Measurements from ENCODE around the gene ST7.
"Not testable (repeated sequence)": the region's sequence is repeated elsewhere in the genome, so short reads cannot be mapped to it uniquely, and the experiment has no call there.

ST7 gene

GRCh38 chr7:117030346-117030745 is 77.0 kb downstream of the ST7 start:
- H3K4me3 ChIP-seq (ENCODE audit: low read length); H3K27ac ChIP-seq (ENCODE audit: low read length); H3K27me3 ChIP-seq (ENCODE audit: control insufficient read depth, insufficient read depth, low read length); DNase-seq (ENCODE audit: low read depth, low spot score); H3K9me3 ChIP-seq (ENCODE audit: control insufficient read depth, insufficient read depth, low read length); H3K4me1 ChIP-seq (ENCODE audit: control insufficient read depth, insufficient read depth, low read length); H3K36me3 ChIP-seq (ENCODE audit: control insufficient read depth, insufficient read depth, low read length): not testable (repeated sequence)
- no CpG with 5 or more reads among the region's 1 CpG for WGBS (ENCODE audit: insufficient coverage, insufficient read length)

GRCh38 chr7:117030793-117031192 is 77.5 kb downstream of the ST7 start:
- not testable (repeated sequence) for H3K27ac ChIP-seq (ENCODE audit: low read length); H3K4me1 ChIP-seq (ENCODE audit: control insufficient read depth, insufficient read depth, low read length); H3K4me3 ChIP-seq (ENCODE audit: low read length); H3K9me3 ChIP-seq (ENCODE audit: control insufficient read depth, insufficient read depth, low read length); H3K27me3 ChIP-seq (ENCODE audit: control insufficient read depth, insufficient read depth, low read length); H3K36me3 ChIP-seq (ENCODE audit: control insufficient read depth, insufficient read depth, low read length); DNase-seq (ENCODE audit: low read depth, low spot score)
- no CpG with 5 or more reads among the region's 1 CpG for whole genome bisulfite sequencing (ENCODE audit: insufficient coverage, insufficient read length)

GRCh38 chr7:117032810-117033209 is 79.5 kb downstream of the ST7 start:
- WGBS (ENCODE audit: insufficient coverage, insufficient read length) = no CpG with 5 or more reads among the region's 1 CpG
- Histone ChIP-seq H3K4me3 (ENCODE audit: low read length) (no peak overlapping the region), H3K9me3 (ENCODE audit: control insufficient read depth, insufficient read depth, low read length) (no peaks in the 10 kb centered on the region), H3K4me1 (ENCODE audit: control insufficient read depth, insufficient read depth, low read length) (no peaks in the 10 kb centered on the region), H3K27me3 (ENCODE audit: control insufficient read depth, insufficient read depth, low read length) (no peaks in the 10 kb centered on the region), H3K36me3 (ENCODE audit: control insufficient read depth, insufficient read depth, low read length) (no peaks in the 10 kb centered on the region), H3K27ac (ENCODE audit: low read length) (no peak overlapping the region)
- no peak for DNase-seq (ENCODE audit: low read depth, low spot score)

- no peak overlapping the region for H3K4me3 ChIP-seq (ENCODE audit: low read length)
- DNase-seq (ENCODE audit: low read depth, low spot score) = no peak
- H3K9me3 ChIP-seq (ENCODE audit: control insufficient read depth, insufficient read depth, low read length) = no peaks in the 10 kb centered on the region
- no peaks in the 10 kb centered on the region for H3K4me1 ChIP-seq (ENCODE audit: control insufficient read depth, insufficient read depth, low read length)
- H3K27ac ChIP-seq (ENCODE audit: low read length) = no peak overlapping the region
- no peaks in the 10 kb centered on the region for H3K27me3 ChIP-seq (ENCODE audit: control insufficient read depth, insufficient read depth, low read length)
- no CpG with 5 or more reads among the region's 3 CpGs for WGBS (ENCODE audit: insufficient coverage, insufficient read length)
- no peaks in the 10 kb centered on the region for H3K36me3 ChIP-seq (ENCODE audit: control insufficient read depth, insufficient read depth, low read length)
Observed at GRCh38 chr7:117034851-117035464, 81.7 kb downstream of the ST7 start.

GRCh38 chr7:117035465-117035862 is 82.2 kb downstream of the ST7 start:
- Histone ChIP-seq H3K4me3 (ENCODE audit: low read length) (no peak overlapping the region), H3K9me3 (ENCODE audit: control insufficient read depth, insufficient read depth, low read length) (no peaks in the 10 kb centered on the region), H3K36me3 (ENCODE audit: control insufficient read depth, insufficient read depth, low read length) (no peaks in the 10 kb centered on the region), H3K27ac (ENCODE audit: low read length) (no peak overlapping the region), H3K4me1 (ENCODE audit: control insufficient read depth, insufficient read depth, low read length) (no peaks in the 10 kb centered on the region), H3K27me3 (ENCODE audit: control insufficient read depth, insufficient read depth, low read length) (no peaks in the 10 kb centered on the region)
- DNase-seq (ENCODE audit: low read depth, low spot score) = no peak
- WGBS (ENCODE audit: insufficient coverage, insufficient read length) = no CpG with 5 or more reads among the region's 1 CpG

GRCh38 chr7:117036053-117036669 is 82.9 kb downstream of the ST7 start:
- WGBS (ENCODE audit: insufficient coverage, insufficient read length) = 100% methylated on average over 1 of the region's 4 CpGs

GRCh38 chr7:117036836-117037235 is 83.5 kb downstream of the ST7 start:
- Histone ChIP-seq H3K36me3 (ENCODE audit: control insufficient read depth, insufficient read depth, low read length) (no peaks in the 10 kb centered on the region), H3K27ac (ENCODE audit: low read length) (no peak overlapping the region), H3K4me3 (ENCODE audit: low read length) (no peak overlapping the region), H3K27me3 (ENCODE audit: control insufficient read depth, insufficient read depth, low read length) (no peaks in the 10 kb centered on the region), H3K9me3 (ENCODE audit: control insufficient read depth, insufficient read depth, low read length) (no peaks in the 10 kb centered on the region), H3K4me1 (ENCODE audit: control insufficient read depth, insufficient read depth, low read length) (no peaks in the 10 kb centered on the region)
- no CpG with 5 or more reads among the region's 5 CpGs for WGBS (ENCODE audit: insufficient coverage, insufficient read length)
- no peak for DNase-seq (ENCODE audit: low read depth, low spot score)

More at GRCh38 chr7:117036053-117036669, 82.9 kb downstream of the ST7 start:
- no peak overlapping the region for H3K27ac ChIP-seq (ENCODE audit: low read length)
- no peak overlapping the region for H3K4me3 ChIP-seq (ENCODE audit: low read length)
- no peaks in the 10 kb centered on the region for H3K27me3 ChIP-seq (ENCODE audit: control insufficient read depth, insufficient read depth, low read length)
- DNase-seq (ENCODE audit: low read depth, low spot score) = no peak
- H3K4me1 ChIP-seq (ENCODE audit: control insufficient read depth, insufficient read depth, low read length) = no peaks in the 10 kb centered on the region
- H3K9me3 ChIP-seq (ENCODE audit: control insufficient read depth, insufficient read depth, low read length) = no peaks in the 10 kb centered on the region
- no peaks in the 10 kb centered on the region for H3K36me3 ChIP-seq (ENCODE audit: control insufficient read depth, insufficient read depth, low read length)

GRCh38 chr7:117038408-117038807 is 85.1 kb downstream of the ST7 start:
- no peaks in the 10 kb centered on the region for H3K27me3 ChIP-seq (ENCODE audit: control insufficient read depth, insufficient read depth, low read length)
- H3K36me3 ChIP-seq (ENCODE audit: control insufficient read depth, insufficient read depth, low read length) = no peaks in the 10 kb centered on the region
- no peak overlapping the region for H3K27ac ChIP-seq (ENCODE audit: low read length)
- no peak for DNase-seq (ENCODE audit: low read depth, low spot score)
- no peak overlapping the region for H3K4me3 ChIP-seq (ENCODE audit: low read length)
- WGBS (ENCODE audit: insufficient coverage, insufficient read length) = no CpG with 5 or more reads among the region's 2 CpGs
- no peaks in the 10 kb centered on the region for H3K4me1 ChIP-seq (ENCODE audit: control insufficient read depth, insufficient read depth, low read length)
- no peaks in the 10 kb centered on the region for H3K9me3 ChIP-seq (ENCODE audit: control insufficient read depth, insufficient read depth, low read length)

GRCh38 chr7:117041007-117041406 is 87.7 kb downstream of the ST7 start:
- H3K36me3 ChIP-seq (ENCODE audit: control insufficient read depth, insufficient read depth, low read length) = no peaks in the 10 kb centered on the region
- no CpG with 5 or more reads among the region's 2 CpGs for WGBS (ENCODE audit: insufficient coverage, insufficient read length)
- H3K27ac ChIP-seq (ENCODE audit: low read length) = no peak overlapping the region
- H3K4me3 ChIP-seq (ENCODE audit: low read length) = no peak overlapping the region
- H3K27me3 ChIP-seq (ENCODE audit: control insufficient read depth, insufficient read depth, low read length) = no peaks in the 10 kb centered on the region
- no peaks in the 10 kb centered on the region for H3K9me3 ChIP-seq (ENCODE audit: control insufficient read depth, insufficient read depth, low read length)
- DNase-seq (ENCODE audit: low read depth, low spot score) = no peak
- no peaks in the 10 kb centered on the region for H3K4me1 ChIP-seq (ENCODE audit: control insufficient read depth, insufficient read depth, low read length)

- no CpG with 5 or more reads among the region's 3 CpGs for WGBS (ENCODE audit: insufficient coverage, insufficient read length)
- H3K27me3 ChIP-seq (ENCODE audit: control insufficient read depth, insufficient read depth, low read length) = no peaks in the 10 kb centered on the region
- H3K27ac ChIP-seq (ENCODE audit: low read length) = no peak overlapping the region
- no peaks in the 10 kb centered on the region for H3K9me3 ChIP-seq (ENCODE audit: control insufficient read depth, insufficient read depth, low read length)
- H3K36me3 ChIP-seq (ENCODE audit: control insufficient read depth, insufficient read depth, low read length) = no peaks in the 10 kb centered on the region
- H3K4me3 ChIP-seq (ENCODE audit: low read length) = no peak overlapping the region
- no peak for DNase-seq (ENCODE audit: low read depth, low spot score)
- no peaks in the 10 kb centered on the region for H3K4me1 ChIP-seq (ENCODE audit: control insufficient read depth, insufficient read depth, low read length)
Observed at GRCh38 chr7:117041822-117042221, 88.5 kb downstream of the ST7 start.

All from iPS DF 6.9 (cell line).